NCI-H2227 (cell line): Measurements from ENCODE around the gene HSPB9.
"Not testable (repeated sequence)": the region's sequence is repeated elsewhere in the genome, so short reads cannot be mapped to it uniquely, and the experiment has no call there.

Experiments used
- DNase-seq: peaks from one replicate; lab custom pipeline; 2025; ENCODE audit not compliant: unreplicated experiment; lab: John Stamatoyannopoulos, UW

The HSPB9 gene

DNA sequence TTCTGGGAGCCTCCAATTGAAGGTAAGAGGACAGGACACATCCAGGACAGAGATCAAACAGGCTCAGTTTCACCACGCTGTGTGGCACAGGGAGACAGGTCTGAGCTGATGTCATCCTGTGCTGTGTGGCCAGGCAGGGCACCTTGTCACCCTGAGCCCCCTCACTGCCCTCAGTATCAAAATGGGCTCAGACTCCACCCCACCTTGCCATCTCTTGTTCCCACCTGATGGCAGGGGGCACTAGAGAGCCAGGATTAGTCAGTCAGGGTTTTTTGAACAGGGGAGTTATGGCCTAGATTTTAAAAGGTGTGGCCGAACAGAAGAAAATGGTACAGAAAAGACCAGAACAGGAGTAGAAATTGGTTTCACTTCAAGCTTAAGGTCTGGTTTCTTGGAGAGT lies 4.1 kb upstream of the HSPB9 start:
- peak; percentile 27 for DNase-seq

- no peak for DNase-seq
These were observed 3.3 kb upstream of the HSPB9 start for GRCh38 chr17:42119301-42119700.

- DNase-seq, result no peak
These were observed 2.3 kb upstream of the HSPB9 start for GRCh38 chr17:42120161-42120769.

DNA sequence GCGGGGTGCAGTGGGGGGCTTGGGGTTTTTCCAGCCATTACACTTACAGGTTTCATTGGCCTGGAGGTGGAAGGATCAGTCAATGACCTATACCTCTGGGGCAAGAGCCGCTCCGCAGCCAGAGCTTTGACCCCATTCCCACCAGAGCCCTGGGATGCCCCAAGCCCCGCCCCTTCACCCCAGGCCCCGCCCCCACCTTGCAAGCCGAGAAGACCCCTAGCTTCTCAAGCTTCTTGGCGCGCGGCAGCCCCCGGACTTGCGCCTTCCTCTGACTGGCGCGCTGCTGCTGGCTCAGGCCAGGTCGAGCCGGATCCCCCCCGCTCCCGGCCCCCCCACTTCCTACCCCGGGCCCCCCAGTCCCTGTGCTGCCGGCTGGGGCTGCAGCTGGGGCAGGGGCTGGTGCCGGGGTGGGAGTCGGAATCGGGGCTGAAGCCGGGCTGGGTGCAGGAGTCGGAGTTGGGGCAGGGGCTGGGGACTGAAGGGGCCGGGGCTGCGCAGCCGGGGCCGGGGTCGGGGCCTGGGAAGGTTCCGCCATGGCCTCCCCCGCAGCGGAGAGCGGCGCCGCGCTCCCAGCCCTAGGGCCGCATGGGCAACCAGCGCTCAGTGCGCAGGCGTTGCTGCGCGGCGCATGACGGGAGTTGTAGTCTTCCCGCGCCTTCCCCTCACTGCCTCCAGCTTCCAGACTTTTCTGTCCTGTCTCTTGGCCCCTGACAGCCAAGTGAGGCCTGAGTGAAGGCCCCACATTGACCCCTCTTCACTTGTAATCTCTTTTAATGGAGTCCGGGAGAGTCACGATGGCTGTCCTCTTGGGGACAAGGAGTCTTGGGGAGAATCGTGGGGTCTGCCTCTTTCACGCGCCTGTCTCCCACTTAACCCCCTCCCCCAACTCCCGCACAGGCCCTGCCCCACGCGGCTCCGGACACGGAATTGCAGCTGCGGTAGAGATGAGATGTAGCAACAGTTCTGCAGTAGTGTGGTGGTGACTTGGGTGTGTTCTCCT lies 1.5 kb upstream of the HSPB9 start, which contains the start of gene KAT2A:
TSS of gene KAT2A (minus strand) at position 598 of the 1,000 bp plus-strand sequence. CDS start at position 535, 63 bp downstream.
- DNase-seq, result peak; percentile 91

DNA sequence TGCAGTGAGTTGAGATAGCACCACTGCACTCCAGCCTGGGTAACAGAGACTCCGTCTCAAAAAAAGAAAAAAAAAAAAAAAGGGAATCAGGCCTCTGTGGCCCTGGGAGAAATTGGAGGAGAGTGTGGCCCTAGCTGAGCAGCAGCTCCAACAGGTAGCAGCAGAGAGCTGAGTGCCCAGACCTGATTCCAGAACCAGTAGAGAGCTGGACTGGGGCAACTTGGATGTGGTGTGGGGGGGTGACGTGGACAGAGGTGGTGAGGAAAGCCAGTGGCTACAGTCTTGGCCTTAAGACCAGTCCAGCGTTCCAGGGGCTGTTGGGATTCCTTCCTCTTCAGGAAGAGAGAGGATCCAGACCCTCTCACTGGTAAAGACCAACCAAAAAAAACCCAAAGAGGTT lies 1.7 kb downstream of the HSPB9 start:
- no peak for DNase-seq

DNA sequence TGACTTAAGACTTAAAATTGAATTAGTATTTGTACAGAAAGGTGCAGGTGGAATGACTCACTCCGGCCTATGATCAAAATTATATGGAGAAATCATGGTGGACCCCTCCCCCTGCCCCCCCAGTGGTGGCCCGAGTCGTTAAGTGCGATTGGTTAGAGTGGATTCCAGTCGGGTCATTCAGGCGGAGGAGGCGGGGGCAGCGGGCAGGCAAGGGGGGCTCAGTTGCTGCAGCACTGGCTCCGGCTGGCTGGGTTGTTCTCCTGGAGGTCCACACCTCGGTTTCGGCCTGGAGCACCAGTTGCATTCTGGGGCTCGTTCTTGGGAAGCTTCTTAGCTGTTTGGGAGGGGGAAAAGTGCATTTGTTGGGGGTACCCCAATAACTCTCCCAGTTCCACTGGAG lies 3.0 kb downstream of the HSPB9 start:
- peak; percentile 17 for DNase-seq

DNA sequence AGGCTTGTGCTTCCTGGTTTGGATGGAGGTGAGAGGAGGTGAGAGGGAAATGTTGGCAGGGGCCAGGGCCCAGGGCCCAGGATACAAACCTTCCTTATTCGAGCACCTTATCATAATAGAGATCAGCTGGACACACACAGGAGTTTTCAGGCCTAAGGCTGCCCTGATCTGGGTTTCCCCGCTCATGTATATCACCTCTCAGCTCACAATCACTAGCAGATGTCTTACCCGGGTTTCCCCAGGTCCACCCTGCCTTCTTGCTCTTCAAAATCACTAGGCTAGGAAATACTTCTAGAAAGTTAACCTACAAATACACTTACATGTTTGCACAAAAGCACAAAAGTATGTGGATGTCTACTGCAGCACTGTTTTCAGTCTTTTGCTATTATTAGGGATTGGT lies 4.2 kb downstream of the HSPB9 start:
- DNase-seq, result no peak

- no peak for DNase-seq
These were observed 4.8 kb downstream of the HSPB9 start for GRCh38 chr17:42127414-42127813.

DNA sequence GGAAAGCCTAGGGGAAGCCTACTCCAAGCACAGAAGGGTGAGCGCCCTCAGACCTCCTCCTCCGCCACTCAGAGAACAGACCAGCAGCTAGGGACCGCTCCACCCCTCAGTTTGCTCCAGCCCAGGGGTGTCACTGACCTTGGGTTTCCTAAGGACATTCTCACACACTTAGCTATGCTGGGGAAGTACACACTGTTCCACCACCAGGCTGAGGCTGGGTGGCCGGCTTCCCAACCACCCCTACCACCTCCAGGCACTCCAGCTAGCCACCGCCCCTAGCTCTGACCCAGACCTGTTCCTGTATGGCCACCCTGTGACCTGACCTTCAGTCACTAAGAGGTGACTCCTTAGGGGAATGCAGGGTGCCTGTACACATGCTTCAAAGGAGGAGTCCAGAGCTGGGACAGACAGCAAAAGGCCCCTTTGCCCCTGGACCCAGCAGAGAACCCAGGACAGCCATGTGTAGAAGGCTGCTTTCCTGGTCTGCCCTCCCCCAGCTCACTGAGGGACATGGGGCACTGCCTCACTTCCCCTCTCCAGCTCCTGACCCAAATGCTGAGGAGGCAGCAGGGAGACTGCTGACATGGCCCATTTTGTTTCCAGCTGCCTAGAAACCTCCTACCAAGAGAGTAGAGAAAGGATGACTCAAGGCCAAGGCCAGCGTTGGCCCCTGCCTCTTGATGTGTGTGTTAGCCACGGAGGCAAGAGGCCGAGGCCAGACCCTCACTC lies 6.7 kb downstream of the HSPB9 start:
- DNase-seq, result no peak

DNA sequence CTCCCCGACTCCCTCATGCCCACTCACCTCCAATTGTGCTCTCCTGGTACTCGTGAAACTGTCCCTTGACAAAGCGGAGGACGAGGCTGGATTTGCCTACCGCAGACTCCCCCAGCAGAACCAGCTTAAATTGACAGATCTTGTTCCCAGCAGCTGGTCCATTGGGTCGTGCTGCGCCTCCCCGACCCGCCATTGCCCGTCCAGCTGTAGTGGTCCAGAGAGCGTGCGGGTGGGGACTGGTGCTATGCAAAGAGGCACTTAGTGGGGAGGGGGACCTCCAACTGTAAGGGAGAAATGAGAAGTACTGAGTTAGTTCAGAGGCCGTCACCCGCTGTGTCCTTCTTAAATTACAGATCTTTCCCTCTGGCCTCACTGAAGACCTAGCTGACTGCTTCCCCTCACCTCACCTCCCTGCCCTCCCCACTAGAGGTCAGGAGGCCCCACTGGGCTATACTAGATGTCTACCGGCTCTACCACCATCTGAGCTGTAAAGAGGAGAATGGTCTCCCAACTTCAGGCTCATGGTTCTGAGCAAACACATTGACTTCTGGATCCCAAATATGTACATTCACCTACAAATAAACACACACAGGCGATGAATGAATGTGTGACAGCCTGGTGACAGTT lies 7.8 kb downstream of the HSPB9 start:
- DNase-seq, result no peak

- DNase-seq, result no peak
These were observed 8.6 kb downstream of the HSPB9 start for GRCh38 chr17:42131232-42131631.

GRCh38 chr17:42131981-42132432 lies 9.4 kb downstream of the HSPB9 start:
- DNase-seq, result no peak

- DNase-seq, result peak; percentile 69
These were observed 10.3 kb downstream of the HSPB9 start for GRCh38 chr17:42132941-42133340.

DNA sequence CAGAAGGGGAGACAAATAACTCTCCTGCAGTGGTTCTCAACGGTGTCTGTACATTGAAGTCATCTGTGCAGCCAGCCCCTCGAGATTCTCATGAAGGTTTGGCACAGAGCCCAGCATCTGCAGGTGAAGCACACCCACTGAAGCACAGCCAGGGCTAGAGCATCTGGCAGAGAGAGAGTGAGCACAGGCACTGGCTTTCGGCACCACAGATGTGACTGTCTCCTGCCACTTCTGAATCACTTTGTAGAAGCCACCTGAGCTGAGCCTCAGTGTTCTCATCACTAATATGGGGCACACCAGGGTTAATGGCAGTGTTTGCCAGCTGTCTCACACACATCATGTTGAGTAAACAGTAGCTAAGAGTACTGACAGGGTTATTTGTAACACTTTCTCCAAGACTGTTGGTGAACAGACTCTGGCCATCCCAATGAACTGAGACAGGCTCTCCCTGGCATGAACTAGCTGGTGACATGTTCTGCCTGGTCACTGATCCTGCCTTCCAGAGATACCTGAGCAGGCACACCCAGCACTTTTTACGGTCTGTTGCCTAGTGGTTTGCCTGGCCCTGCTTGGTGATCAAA lies 10.9 kb downstream of the HSPB9 start:
- peak; percentile 80 for DNase-seq

DNA sequence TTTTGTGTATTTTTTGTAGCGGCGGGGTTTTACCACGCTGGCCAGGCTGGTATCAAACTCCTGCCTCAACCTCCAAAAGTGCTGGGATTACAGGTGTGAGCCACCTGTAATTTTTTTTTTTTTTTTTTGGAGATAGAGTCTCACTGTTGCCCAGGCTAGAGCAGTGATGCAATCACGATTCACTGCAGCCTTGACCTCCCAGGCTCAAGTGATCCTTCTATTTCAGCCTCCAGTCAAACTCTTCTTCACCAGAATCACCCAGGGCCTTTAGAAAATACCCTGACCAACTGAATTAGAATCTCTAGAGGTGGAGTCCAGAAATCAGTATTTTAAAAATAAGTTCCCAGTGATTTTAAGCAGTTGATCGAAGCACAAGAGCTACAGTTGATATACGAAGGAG lies 12.5 kb downstream of the HSPB9 start:
- DNase-seq, result no peak

DNA sequence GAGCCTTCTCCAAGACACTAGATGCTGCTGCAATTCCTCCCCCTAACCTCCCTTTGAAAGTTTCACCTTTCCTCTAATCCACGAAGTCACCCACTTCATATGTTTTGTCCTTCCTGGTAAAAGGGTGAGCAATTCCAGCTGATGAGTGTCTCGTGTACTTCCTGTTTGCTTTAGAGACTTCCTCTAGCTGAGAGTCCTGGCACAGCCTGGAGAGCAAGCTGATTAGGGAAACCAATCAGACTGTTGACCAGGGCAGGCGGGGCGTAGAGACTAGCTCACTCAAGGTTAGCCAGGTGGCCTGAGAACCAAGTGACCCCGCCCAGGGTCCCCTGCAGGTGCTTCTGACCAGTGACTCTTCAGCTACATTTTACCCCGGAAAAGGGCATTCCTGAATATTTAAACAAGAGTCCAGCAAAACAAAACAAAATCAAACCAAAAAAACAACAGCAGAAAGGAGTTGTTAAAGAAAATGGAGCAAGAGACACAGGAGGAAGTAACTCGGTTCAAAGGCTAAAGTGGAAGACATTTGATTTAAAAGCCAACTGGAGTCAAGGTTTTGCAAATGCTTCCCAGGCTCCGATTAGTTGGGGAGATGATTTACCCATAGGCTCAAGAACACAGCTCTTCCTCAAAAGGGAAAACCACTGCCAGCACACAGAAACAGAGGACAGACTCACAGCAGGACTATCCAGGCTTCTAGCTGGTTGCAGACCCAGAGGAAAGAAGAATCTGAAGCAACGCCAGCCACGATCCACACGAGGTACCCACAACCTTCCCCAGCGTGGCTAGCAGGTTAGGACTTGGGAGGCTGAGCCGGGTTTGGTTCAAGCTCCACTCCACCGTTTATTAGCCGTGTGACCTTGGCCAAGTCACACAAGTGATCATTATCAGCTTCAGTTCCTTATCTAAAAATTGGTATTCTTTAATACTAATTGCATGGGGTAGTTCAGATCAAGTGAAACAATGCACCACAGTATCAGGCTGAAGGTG lies 13.4 kb downstream of the HSPB9 start:
- no peak for DNase-seq

DNA sequence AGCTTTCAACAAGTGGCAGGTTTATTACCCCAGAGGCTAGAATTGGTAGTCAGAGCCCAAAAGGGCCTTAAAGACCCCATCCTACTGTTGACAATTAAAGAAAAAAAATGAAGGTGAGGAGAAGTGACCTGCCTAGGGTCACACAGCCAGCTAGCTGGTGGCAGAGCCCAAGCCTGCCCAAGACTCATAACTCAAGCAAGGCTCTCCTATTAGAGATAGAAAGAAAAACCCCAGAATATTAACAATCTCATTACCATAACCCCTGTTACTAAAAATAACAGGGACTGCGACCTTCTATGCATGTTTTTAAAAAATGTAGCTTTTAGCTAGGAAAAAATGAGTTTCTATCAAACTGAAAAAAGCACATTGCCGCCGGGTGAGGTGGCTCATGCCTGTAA lies 14.0 kb downstream of the HSPB9 start:
- no peak for DNase-seq

DNA sequence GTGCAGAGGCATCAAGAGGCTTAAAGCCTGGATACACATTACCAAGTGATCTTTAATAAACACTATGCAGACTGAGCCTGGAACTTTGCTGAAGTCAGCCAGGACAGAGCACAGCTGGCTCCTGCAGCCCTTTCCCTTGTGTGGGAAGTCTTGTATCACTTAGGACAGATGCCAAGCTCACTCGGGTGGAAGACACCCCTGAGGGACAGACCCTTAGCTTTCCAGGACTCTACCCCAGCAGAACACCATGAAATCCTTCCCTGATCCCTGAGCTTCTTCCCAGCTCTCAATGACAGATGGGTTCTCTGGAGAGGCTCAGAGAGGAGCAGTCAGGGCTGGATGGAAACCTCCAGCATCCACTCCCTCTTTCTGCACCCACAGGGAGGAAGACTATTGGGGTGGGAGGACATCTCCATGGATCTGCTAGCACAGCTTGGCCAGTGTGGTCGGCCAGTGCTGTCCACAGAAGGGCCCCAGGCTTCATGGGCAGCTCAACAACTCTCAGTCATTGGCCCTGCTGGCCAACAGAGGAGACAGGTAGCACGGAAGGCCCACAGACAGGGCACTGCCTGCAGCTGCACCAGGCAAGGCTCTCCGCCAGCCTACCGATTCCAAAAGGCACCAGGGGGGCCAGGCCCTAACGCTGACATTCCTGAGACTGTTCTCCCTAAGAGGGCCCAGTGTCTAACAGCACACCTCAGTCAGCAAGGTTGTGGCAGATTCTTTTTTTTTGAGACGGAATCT lies 16.3 kb downstream of the HSPB9 start:
- no peak for DNase-seq

DNA sequence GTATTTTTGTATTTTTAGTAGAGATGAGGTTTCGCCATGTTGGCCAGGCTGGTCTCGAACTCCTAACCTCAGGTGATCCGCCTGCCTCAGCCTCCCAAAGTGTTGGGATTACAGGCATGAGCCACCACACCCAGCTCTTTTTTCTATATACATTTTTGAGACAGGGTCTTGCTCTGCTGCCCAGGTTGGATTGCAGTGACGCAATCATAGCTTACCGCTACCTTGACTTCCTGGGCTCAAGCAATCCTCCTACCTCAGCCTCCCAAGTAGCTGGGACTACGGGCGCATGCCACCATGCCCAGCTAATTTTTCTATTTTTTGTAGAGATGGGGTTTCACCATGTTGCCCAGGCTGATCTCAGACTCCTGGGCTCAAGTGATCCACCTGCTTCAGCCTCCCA lies 18.1 kb downstream of the HSPB9 start:
- not testable (repeated sequence) for DNase-seq
